Measurements from ENCODE around the gene INPP5B. TPM values are rescaled to one million over a fixed set of nuclear protein-coding genes. Genes with fewer than 3 reads are reported as not detected.

Gene INPP5B
- total and polyA plus RNA-seq, 2 experiments from 2014 or later: 6.9 to 29.1 TPM

GRCh38 chr1:37851262-37851661 is 95.6 kb downstream of the INPP5B start:
- H3K9me2 ChIP-seq (ENCODE audit: insufficient read depth): no peaks in the 10 kb centered on the region
- peaks cover 87% of the 10 kb centered on the region for H3K79me2 ChIP-seq (replicated peaks; ENCODE audit: insufficient read depth)
- Mint-ChIP-seq H3K4me1 (no peaks in the 10 kb centered on the region), H3K4me3 (no peak overlapping the region), H3K27ac (no peak overlapping the region), H3K9me3 (no peaks in the 10 kb centered on the region), H3K27me3 (ENCODE audit: insufficient read depth, low read depth, poor library complexity) (no peaks in the 10 kb centered on the region), H3K36me3 (ENCODE audit: low read depth) (peaks cover 8% of the 10 kb centered on the region; the same call in 2 of the 3 replicates)
- no peaks in the 10 kb centered on the region for H3K27me3 ChIP-seq (ENCODE audit: insufficient read depth)
- no peaks in the 10 kb centered on the region for H3K4me1 ChIP-seq (ENCODE audit: insufficient read depth)
- peaks cover 3% of the 10 kb centered on the region; the same call in 1 of the 2 replicates for H3K36me3 ChIP-seq (ENCODE audit: insufficient read depth)
- ATAC-seq: no peak
- no peak overlapping the region for H3K27ac ChIP-seq (ENCODE audit: low read depth)
- no peak for TF ChIP-seq NANOG (IDR thresholded peaks at IDR 0.05; ENCODE audit: borderline replicate concordance)
- TF ChIP-seq EZH2phosphoT487 (IDR thresholded peaks at IDR 0.05; ENCODE audit: unreplicated experiment): no peak
- no peak for TF ChIP-seq REST (IDR thresholded peaks at IDR 0.05; ENCODE audit: unreplicated experiment)
- no peak for TF ChIP-seq ZNF114 (CRISPR knock-in tag; IDR thresholded peaks at IDR 0.05)
- no peak for TF ChIP-seq ZNF331 (CRISPR knock-in tag; IDR thresholded peaks at IDR 0.05; ENCODE audit: low read depth)
- TF ChIP-seq ETS1 (IDR thresholded peaks at IDR 0.05): no peak
- TF ChIP-seq CTCF (conservative IDR thresholded peaks at IDR 0.05; ENCODE audit: low read depth in 2 of 2): no peak
- no peak for TF ChIP-seq EZH2 (IDR thresholded peaks at IDR 0.05; ENCODE audit: low read depth, unreplicated experiment)
- TF ChIP-seq POLR2AphosphoS5 (IDR thresholded peaks at IDR 0.05; ENCODE audit: low read depth): no peak
- TF ChIP-seq JUNB (IDR thresholded peaks at IDR 0.05; ENCODE audit: unreplicated experiment): no peak
- TF ChIP-seq ZNF462 (CRISPR knock-in tag; IDR thresholded peaks at IDR 0.05): no peak
- no peak for TF ChIP-seq STAT1 (IDR thresholded peaks at IDR 0.05; ENCODE audit: unreplicated experiment)
- no peak for TF ChIP-seq CREB1 (CRISPR knock-in tag; IDR thresholded peaks at IDR 0.05; ENCODE audit: low read depth)
- H2AFZ ChIP-seq: no peak overlapping the region
- no peaks in the 10 kb centered on the region for H3F3A ChIP-seq (replicated peaks; ENCODE audit: low read depth)
- DNase-seq (ENCODE audit: low spot score): no peak
- no peak overlapping the region for H3K4me2 ChIP-seq
- no peak overlapping the region for H3K4me3 ChIP-seq
- H4K20me1 ChIP-seq (replicated peaks; ENCODE audit: insufficient read depth): peaks cover 48% of the 10 kb centered on the region
